HPDE6-E6E7 (cell line): ENCODE data around the gene MTG2.

ENCODE experiments used
- DNase-seq: peaks from one replicate; pipeline ENCODE4 v3.0.0; 2011; ENCODE audit warnings: missing footprints; ENCODE audit errors: extremely low spot score

MTG2 gene

DNA sequence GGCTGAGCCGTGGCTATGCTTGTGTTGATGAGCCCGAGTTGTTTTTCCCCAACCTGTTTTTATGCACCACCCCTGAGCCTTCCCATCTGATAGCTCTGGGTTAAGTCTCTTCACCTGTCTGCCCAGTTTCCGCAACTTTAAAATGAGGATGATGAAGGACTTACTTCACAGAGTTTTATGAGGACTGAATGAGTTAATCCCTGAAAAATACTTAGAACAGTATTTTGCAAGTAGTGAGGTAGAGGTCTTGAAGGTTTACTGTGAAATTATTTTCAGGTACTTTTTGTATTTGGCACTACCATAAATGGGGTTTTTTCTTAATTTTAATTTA is 3.2 kb downstream of the MTG2 start:
- DNase-seq = no peak

DNA sequence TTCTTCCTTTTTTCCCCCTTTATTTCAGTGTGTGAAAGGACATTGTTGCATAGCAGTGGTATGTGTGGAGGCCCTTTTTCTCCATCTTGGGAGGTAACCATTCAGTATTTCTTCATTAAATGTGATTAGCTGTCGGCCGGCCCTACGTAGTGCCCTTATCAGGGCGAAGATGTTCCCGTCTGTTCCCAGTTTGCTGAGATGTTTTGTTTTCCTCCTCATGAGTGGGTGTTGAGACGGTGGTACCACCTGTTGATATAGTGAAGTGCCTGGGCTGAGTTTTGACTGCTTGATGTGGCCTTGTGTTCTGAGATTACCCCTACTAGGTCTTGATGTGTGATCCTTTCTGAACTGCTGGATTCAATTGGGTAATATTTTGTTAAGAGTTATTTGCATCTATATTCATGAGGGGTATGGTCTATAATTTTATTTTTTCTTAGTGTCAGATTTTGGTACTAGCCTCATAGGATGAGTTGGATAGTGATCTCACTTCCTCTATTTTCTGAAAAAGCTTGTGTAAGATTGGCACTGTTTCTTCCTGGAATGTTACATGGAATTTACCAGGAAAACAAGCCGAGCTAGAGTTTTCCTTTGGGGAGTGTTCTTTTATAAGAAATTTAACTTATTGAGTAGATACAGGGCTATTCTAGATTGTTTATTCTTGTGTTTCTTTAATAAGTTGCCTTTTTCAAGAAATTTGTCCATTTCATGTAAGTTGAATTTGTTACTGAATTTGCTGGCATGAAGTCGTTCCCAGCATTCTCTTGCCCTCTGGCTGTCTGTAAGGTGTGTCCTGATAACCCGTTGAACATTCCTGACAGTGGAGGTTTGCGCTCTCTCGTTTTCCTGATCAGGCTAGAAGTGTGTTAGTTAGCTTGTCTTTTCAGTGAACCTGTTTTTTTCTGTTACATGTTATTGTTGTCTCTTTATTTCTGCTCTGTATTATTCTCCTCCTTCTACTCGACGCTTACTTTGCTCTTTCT is 4.3 kb downstream of the MTG2 start:
- no peak for DNase-seq

DNA sequence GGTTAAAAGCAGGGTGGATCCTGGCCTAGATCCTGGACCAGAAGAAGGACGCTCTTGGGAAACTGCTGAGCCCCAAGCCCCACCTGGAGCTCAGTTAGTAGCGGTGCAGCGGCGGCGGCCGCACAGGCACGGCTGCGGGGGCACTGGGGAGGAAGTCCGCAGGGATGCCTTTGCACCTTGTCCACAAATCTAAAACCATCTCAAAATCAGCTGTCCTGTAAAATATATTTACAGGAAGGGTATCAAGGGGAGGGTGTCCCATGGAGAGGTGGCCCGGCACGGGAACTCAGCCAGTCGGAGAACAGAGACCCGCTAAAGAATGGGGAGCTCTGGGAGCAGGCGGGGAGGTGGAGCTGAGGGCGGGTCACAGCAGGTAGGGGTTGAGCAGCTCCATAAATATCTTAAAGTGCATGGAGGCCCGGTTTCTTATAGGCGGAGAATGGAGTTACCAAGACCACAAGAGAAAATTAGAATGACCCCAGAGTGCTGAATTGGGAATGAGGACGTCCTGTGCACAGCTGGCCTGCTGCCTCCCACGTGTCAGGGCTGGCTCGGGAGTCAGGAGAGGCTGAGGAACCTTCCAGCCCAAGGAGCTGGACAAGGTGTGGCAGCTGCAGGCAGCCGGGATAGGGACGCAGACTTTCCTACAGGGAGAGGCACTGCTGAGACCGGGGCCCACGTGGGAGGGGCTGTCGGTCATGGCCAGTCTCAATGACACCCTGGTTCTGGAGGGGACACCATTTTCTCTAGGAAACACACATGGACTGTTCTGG is 8.0 kb downstream of the MTG2 start:
- no peak for DNase-seq

DNA sequence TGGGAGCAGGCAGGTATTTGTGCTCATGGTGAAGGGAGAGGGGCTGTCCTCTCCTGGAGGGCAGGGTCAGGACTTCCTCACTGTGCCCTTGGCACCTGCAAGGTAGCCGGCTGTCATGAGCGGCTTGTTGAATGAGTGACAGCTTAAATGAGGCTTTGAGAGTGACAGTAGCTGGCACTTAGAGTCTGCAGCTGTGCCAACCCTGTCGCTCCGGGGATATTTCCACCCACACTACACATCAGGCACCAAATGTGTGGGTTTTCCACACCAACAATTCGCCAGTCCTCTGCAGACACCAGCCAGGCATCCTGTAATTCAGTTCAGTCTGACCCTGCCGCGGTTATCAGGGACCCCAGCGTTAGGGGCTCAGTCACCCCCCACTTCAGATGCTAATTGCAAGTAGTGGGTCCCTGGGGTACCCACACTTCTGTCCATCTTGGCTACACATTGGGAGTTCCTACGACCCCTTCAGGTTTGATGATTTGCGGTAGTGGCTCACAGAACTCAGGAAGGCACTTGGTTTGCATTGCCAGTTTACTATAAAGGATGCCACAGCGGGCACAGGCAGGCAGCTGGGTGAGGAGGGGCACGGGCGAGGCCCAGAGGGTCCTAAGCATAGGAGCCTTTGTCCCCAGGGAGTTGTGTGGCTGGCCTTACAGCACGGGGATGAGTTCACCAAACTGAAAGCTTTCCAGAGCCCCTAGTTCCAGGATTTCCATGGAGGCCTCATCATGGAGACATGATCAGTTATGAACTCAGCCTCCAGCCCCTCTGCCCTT is 9.1 kb downstream of the MTG2 start:
- no peak for DNase-seq

DNA sequence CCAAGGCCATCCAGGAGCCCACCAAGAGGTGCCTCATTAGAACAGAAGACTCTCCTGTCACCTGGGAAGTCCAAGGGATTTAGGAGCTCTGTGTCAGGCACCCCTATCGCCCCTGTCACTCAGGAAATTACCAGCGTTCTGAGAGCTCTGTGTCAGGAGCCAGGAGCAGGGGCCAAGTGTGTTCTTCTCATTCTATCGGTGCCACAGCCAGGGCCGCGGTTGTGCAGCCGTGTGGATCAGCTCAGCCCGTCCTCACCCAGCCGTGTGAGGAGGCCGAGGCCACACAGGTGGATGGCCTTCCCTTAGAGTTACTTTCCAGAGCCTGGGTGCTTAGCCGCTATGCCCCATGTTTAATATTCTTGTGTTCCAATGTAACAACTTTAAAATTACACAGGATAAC is 9.8 kb downstream of the MTG2 start:
- DNase-seq = no peak

DNA sequence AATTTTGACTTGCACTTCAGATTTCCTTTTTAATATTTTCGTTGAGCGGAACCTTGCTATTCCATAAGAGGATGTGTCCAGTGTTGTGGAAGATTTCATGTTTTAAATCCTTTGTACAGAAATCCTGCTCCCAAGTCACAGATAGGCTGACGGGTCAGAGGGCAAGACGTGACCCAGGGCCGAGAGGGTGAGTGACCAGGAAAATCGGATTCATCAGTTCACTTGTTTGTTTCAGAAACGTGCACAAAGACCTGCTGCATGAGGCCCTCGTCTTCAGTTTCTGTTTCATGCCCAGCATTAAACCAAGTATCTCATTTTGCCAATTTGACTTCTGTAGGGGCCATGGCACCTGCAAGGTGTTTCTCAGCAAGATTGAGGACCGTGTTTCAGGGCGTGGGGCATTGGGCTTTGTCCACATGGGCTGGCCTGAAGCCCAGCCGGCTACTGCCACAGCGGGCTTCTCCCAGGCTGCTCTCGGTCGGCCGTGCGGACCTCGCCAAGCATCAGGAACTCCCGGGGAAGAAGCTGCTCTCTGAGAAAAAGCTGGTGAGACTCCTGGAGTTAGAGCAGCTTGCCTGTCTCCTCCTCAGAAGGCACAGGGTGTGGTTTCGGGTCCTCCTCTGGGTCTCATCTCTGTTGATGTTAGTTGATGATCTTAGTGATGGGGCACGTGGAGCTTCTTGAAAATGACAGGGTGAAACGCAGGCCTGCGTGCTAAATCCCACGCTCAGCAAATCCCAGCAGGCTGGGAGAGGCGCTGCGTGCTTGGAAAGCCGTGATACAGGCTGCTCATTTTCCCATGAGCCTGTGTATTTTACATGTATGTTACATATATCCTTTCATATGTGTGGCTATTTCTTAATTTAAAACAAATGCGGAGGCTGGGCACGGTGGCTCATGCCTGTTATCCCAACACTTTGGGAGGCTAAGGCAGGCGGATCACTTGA is 10.5 kb downstream of the MTG2 start:
- no peak for DNase-seq

DNA sequence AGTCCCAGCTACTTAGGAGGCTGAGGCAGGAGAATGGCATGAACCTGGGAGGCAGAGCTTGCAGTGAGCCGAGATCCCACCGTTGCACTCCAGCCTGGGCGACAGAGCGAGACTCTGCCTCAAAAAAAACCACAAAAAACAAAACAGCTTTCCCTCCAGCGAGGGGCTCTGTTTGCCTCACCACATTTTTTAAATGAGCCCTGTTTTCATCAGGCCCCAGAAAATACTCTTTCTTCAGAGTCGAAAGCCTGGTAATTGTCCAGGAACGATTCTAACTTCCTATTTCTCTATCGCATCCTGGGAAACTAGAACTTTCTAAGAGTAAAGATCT is 12.2 kb downstream of the MTG2 start:
- DNase-seq = no peak

DNA sequence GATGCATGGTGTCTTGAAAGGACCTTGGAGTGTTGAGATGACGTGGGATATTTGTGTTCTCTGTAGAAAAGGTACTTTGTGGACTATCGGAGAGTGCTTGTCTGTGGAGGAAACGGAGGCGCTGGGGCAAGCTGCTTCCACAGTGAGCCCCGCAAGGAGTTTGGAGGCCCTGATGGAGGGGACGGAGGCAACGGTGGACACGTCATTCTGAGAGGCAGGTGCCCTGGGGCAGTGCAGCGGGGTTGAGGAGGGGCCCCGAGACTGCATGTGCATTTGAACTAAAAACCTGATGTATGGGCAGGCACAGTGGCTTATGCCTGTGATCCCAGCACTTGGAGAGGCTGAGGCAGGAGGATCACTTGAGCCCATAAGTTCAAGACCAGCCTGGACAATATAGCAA is 12.9 kb downstream of the MTG2 start:
- no peak for DNase-seq

DNA sequence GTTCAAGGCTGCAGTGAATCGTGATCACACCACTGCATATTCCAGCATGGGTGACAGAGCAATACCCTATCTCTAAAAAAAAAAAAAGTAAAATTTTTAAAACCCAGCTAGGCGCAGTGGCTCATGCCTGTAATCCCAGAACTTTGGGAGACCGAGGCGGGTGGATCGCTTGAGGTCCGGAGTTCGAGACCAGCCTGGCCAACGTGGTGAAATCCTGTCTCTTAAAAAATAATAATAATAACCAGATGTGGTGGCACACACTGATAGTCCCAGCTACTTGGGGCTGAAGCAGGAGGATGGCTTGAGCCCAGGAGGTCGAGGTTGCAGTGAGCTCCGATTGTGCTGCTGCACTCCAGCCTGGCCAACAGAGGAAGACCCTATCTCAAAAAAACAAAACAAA is 13.5 kb downstream of the MTG2 start:
- no peak for DNase-seq

DNA sequence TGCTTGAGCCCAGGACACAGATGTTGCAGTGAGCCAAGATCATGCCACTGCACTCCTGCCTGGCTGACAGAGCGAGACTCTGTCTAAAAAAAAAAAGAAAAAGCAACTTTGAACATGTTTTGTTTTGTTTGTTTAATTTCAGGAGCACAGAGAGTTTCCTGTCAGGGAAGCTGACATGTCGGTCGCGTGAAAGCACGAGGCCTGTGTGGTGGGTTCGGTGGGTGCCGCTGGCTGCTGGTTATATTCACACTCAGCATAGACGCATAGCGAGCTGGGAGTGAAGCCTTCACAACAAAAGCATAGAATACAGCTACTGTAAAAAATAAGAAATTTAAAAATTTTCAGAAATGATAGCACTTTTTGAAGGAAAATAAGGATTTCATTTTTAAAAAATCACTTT is 14.5 kb downstream of the MTG2 start:
- DNase-seq = no peak

DNA sequence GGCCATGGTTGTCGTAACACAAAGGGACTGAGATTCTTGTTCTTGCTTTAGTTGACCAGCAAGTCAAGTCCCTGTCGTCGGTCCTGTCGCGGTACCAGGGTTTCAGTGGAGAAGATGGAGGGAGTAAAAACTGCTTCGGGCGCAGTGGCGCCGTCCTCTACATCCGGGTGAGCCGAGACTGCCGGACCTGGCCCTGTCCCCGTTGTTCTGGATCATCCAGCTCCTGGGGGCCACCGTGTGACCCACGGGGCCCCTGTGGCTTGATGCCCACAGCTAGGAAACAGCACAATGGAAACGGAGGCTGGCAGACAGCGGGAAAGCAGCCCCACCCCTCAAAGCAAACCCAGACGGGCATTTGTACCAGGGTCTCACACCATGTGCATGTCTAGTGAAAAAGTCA is 15.0 kb downstream of the MTG2 start:
- DNase-seq = no peak

DNA sequence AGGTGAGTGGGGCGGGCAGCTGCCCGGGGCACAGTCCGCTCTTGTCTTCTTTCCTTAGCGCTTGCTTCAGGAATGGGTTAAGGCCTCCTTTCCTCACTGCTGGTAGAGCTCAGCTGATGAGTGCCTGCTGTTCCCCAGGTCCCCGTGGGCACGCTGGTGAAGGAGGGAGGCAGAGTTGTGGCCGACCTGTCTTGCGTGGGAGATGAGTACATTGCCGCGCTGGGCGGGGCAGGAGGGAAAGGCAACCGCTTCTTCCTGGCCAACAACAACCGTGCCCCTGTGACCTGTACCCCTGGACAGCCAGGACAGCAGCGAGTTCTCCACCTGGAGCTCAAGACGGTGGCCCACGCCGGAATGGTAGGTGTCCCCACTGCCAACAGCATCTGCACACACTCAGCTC is 15.7 kb downstream of the MTG2 start:
- DNase-seq = no peak

DNA sequence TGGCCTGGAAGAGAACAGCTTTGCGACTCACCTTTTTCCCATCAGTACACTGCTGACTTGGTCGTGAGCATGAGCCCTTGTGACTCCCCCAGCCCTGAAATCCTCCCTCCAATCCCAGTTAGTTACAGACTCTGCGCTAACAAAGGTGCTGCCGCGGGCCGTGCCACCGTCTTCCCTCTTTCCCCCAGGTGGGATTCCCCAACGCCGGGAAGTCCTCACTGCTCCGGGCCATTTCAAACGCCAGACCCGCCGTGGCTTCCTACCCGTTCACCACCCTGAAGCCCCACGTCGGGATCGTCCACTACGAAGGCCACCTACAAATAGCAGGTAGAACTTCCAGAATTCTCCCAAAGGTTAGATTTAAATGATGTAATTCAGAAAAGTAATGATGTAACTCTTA is 16.1 kb downstream of the MTG2 start:
- DNase-seq = no peak

DNA sequence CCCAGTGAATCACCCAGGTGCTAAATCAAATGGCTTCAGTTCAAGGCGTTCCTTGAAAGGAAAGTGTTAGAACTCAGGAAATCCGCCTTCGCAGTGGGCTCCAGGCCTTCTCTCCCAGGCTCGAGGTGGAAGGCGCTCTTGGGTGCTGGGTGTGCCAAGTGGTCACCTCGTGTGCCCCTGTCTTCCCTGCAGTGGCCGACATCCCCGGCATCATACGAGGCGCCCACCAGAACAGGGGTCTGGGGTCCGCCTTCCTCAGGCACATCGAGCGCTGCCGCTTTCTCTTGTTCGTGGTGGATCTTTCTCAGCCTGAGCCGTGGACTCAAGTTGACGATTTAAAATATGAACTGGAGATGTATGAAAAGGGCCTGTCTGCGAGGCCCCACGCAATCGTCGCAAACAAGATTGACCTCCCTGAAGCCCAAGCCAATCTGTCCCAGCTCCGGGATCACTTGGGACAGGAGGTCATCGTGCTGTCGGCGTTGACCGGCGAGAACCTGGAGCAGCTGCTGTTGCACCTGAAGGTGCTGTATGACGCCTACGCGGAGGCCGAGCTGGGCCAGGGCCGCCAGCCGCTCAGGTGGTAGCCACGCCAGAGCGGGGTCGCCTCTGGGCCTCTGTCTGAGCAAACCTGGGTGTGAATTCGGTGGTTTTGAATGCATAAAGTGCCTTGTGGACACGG is 17.8 kb downstream of the MTG2 start:
- no peak for DNase-seq

DNA sequence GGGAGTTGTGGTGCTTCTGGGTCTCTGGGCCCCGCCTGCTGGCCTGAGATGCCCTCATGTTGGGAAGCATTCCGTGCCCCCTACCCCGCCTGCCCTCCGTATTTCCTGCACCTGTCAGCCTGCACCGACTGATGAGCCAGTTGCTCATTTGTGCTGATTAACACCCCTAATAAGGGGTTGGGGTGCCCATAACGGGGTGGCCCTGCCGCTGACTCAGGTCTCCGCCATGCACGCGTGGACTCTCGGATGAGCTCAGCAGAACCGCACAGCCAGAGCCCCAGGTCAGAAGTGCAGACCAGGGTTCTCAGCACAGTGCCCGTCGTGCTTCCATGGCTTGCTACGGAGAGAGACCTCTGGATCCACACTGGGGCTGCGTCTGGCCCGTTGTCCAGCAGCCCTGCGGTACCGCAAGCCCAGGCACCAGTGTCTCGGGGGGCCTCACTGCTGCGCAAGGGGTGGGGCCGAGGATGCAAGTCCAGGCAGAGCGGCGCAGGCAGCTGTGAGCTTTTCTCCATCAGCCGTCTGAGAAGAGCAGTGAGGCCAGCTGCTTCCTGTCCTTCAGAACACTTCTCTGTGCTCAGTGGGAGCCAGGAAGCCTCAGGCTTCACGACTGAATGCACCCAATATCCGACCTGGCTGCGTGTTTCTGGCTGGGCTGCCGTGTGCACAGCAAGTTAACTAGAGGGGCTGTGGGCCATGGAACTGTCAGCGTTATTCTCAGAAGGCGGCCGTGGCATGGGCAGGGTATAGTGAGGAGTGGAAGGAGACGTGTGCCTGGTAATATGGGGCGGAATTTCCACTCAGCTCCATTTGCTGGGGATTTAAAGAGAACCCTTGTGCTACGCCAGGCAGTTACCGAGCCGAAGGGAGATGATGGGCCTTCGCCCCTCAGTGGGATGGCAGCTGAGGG is 18.6 kb downstream of the MTG2 start:
- DNase-seq = no peak

DNA sequence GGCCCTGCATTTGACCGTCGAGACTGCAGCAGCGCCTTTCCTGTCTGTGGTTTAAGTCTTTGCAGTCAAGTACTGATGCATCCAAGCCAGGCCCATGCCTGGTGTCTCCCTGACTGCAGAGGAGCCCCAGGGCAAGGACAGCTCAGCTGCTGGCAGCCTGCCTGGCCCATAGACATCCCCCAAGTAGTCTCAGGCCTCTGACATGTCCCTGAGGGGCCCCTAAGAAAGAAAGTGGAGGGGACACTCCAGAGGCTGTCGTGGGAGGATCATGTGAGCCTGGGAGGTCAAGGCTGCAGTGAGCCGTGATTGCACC is 19.2 kb downstream of the MTG2 start:
- DNase-seq = no peak

DNA sequence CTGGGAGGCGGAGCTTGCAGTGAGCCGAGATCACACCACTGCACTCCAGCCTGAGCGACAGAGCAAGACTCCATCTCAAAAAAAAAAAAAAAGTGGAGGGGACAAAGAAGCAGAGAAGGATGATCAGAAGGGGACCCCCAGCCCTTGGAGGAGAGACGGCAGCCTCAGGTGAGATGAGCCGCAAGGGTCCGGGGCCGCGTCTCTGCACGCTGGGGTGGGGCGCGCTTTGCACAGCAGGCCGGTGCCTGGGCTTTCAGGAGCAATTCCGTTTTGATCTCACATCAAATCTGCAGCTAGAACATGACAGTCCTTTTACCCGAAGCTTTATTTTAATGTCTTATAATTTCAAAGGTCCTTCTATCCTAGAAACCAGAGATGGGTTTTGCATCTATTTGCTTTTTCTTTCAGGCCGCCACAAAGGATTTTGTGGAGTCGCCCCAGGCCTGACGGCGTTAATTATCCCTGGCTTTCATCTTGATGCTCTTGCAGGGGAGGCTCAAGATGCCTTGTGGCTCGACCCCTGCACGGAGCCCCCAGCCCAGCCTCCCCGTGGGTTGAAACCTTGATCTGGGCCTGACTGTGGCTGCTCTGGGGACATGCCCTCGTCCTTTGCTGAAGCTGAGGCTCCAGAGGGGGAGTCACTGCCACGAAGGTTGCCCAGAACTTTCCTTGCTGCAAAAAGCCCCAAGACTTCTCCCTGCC is 20.0 kb downstream of the MTG2 start:
- DNase-seq = no peak

DNA sequence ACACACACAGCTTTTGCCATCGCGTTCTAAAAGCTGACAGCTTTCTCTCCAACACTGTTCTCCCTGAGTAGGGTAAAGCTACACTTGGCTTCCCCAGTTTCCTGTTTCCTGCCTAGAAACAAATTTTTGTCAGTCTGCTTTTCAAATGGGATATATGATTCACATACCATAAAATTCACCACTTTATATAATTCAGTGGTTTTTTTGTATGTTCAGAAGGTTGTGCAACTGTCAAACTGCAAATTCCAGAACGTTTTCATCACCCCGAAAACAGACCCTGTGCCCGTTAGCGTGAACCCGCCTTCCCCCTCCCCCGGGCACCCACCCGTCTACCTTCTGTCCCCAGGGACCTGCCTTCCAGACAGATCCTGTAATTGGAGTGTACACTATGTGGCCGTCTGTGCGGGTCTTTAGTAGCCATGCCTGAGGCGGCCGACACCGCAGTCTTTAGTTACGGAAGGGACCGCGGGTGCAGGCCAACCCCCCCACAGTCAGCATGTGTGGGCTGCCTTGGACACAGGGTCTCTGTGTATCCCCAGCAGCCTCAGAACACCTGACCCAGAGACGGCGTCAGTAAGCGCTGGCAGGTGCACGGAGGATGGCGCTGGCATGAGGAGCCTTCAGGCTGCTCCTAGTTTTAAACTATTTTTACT is 20.7 kb downstream of the MTG2 start:
- no peak for DNase-seq
